Smooth muscle cell (in vitro differentiated cells): ENCODE results near the gene COCH. TPM values are rescaled to one million over a fixed set of nuclear protein-coding genes. Genes with fewer than 3 reads are reported as not detected.
A peak's percentile ranks its signal among the peaks of the same experiment; 100 is the strongest.

Experiments
- DNase-seq: peaks from one replicate; lab custom pipeline; 2025; ENCODE audit not compliant: unreplicated experiment; lab: John Stamatoyannopoulos, UW
- H2AFZ ChIP-seq: fragments of 200-600 bp; sonication (generic); 2 replicates; pipeline ENCODE4 v1.6.0; 2016; ENCODE audit warnings: antibody characterized with exemption, low read depth, mild to moderate bottlenecking
- H3F3A ChIP-seq: fragments of 200-600 bp; sonication (generic); 2 replicates; pipeline ENCODE4 v1.6.0; 2017; ENCODE audit warnings: antibody characterized with exemption, low read depth
- H3K27ac ChIP-seq: fragments of 200-600 bp; sonication (generic); 2 replicates; pipeline ENCODE4 v1.5.1; 2016; ENCODE audit warnings: low read depth, mild to moderate bottlenecking
- H3K27me3 ChIP-seq: fragments of 200-600 bp; sonication (generic); 2 replicates; pipeline ENCODE4 v1.6.1; 2016; ENCODE audit warnings: low read depth, mild to moderate bottlenecking
- H3K36me3 ChIP-seq: fragments of 200-600 bp; sonication (generic); 2 replicates; pipeline ENCODE4 v1.5.1; 2016; ENCODE audit warnings: low read depth
- H3K4me1 ChIP-seq: fragments of 200-600 bp; sonication (generic); 2 replicates; pipeline ENCODE4 v1.5.1; 2016; ENCODE audit warnings: low read depth
- H3K4me2 ChIP-seq: fragments of 200-600 bp; sonication (generic); 2 replicates; pipeline ENCODE4 v1.6.0; 2016; ENCODE audit warnings: mild to moderate bottlenecking
- H3K4me3 ChIP-seq: fragments of 200-600 bp; sonication (generic); 2 replicates; pipeline ENCODE4 v1.5.1; 2016; ENCODE audit warnings: mild to moderate bottlenecking
- H3K79me2 ChIP-seq: fragments of 200-600 bp; sonication (generic); 2 replicates; pipeline ENCODE4 v1.6.0; 2016; ENCODE audit warnings: low read depth, mild to moderate bottlenecking
- H3K9ac ChIP-seq: fragments of 200-600 bp; sonication (generic); 2 replicates; pipeline ENCODE4 v1.6.0; 2016; ENCODE audit warnings: low read depth
- H3K9me3 ChIP-seq: fragments of 200-600 bp; sonication (generic); replicated peaks from 2 replicates; pipeline ENCODE4 v1.5.1; 2016; ENCODE audit warnings: low read depth
- H4K20me1 ChIP-seq: fragments of 200-600 bp; sonication (generic); 2 replicates; pipeline ENCODE4 v1.6.0; 2016; ENCODE audit warnings: low read depth
- CTCF ChIP-seq: fragments of 200-600 bp; sonication (generic); IDR thresholded peaks from 2 replicates; pipeline ENCODE4 v1.5.1; 2017; ENCODE audit warnings: borderline replicate concordance, mild to moderate bottlenecking, antibody characterized with exemption; ENCODE audit not compliant: insufficient read depth, poor library complexity, severe bottlenecking
- WGBS: methylation state at CpG from one replicate; pipeline ENCODE4 v1.1.7; 2016; ENCODE audit warnings: low lambda C conversion rate; 5-methylcytosine and 5-hydroxymethylcytosine counted together
- polyA plus RNA-seq: library from polyadenylated mRNA; unstranded; fragments of >200 nt; fragmentation: Nextera tagmentation; extraction: Ambion mirVana; gene quantifications from 2 replicates; pipeline ENCODE4 v1.2.1, GENCODE V29; 2016
- total RNA-seq: library from RNA; depleted of rRNA; stranded (reverse); fragments of >200 nt; gene quantifications from 2 replicates; pipeline ENCODE4 v1.2.3, GENCODE V29; 2014

The COCH gene
- total RNA-seq (0.09 and 0.13 TPM in 2 replicates), polyA plus RNA-seq (0.78 and 1.0 TPM in 2 replicates)

- H3K4me1 ChIP-seq, result peaks cover 4% of the 10 kb centered on the region
- no peaks in the 10 kb centered on the region for H4K20me1 ChIP-seq
- TF ChIP-seq CTCF, result peak; percentile 44
- H3K79me2 ChIP-seq, result no peaks in the 10 kb centered on the region
- peak within 1 kb of the TSS; percentile 94 for H3K4me2 ChIP-seq
- no peak within 1 kb of the TSS for H3K27ac ChIP-seq
- WGBS, result 4% methylated on average over 80 of the region's 99 CpGs
- H3K36me3 ChIP-seq, result no peaks in the 10 kb centered on the region
- peaks cover 68% of the 10 kb centered on the region for H3K27me3 ChIP-seq
- H3K9me3 ChIP-seq, result no peaks in the 10 kb centered on the region
- no peak for DNase-seq
- H3K4me3 ChIP-seq, result peak within 1 kb of the TSS; percentile 60
- H2AFZ ChIP-seq, result peak within 1 kb of the TSS; percentile 9
- H3F3A ChIP-seq, result no peaks in the 10 kb centered on the region
- H3K9ac ChIP-seq, result no peak within 1 kb of the TSS
Observed at GRCh38 chr14:30874120-30874998, at the start of gene COCH. TSS of gene COCH (plus strand) at chr14:30874559. CDS start at chr14:30874939, 380 bp downstream.

GRCh38 chr14:30826070-30826469 is 48.3 kb upstream of the COCH start:
- Histone ChIP-seq H3K79me2 (no peaks in the 10 kb centered on the region), H2AFZ (no peak overlapping the region), H4K20me1 (no peaks in the 10 kb centered on the region), H3K9ac (no peak overlapping the region), H3K9me3 (no peaks in the 10 kb centered on the region), H3K4me3 (no peak overlapping the region), H3K27me3 (no peaks in the 10 kb centered on the region), H3K36me3 (no peaks in the 10 kb centered on the region), H3K4me2 (no peak overlapping the region), H3K27ac (no peak overlapping the region), H3F3A (no peaks in the 10 kb centered on the region), H3K4me1 (no peaks in the 10 kb centered on the region)
- DNase-seq, result no peak
- WGBS, result 96% methylated on average over 1 of the region's 1 CpG
- TF ChIP-seq CTCF, result no peak

- no peak for DNase-seq
- 96% methylated on average over 4 of the region's 4 CpGs for WGBS
Observed at GRCh38 chr14:30829853-30830252, 44.5 kb upstream of the COCH start.

More at GRCh38 chr14:30829853-30830252, 44.5 kb upstream of the COCH start:
- no peak overlapping the region for H3K4me2 ChIP-seq
- H3K36me3 ChIP-seq, result no peaks in the 10 kb centered on the region
- no peaks in the 10 kb centered on the region for H3K27me3 ChIP-seq
- H3K4me3 ChIP-seq, result no peak overlapping the region
- no peak for TF ChIP-seq CTCF
- H3K79me2 ChIP-seq, result no peaks in the 10 kb centered on the region
- H3F3A ChIP-seq, result no peaks in the 10 kb centered on the region
- no peak overlapping the region for H3K9ac ChIP-seq
- H3K27ac ChIP-seq, result no peak overlapping the region
- no peaks in the 10 kb centered on the region for H4K20me1 ChIP-seq
- H3K4me1 ChIP-seq, result no peaks in the 10 kb centered on the region
- no peak overlapping the region for H2AFZ ChIP-seq
- no peaks in the 10 kb centered on the region for H3K9me3 ChIP-seq
